ENCODE measurements around the gene TWSG1. TPM values are rescaled to one million over a fixed set of nuclear protein-coding genes. Genes with fewer than 3 reads are reported as not detected.

TWSG1 gene
- total RNA-seq (2013; cell fraction: nucleolus; rRNA removed): 84.2 and 88.5 TPM in 2 replicates
- total RNA-seq (2014; rRNA removed) (27.3 and 36.7 TPM in 2 replicates), total RNA-seq (2014; rRNA removed; fragmentation: Illumina TruSeq; extraction: Trizol) (29.2 and 31.0 TPM in 2 replicates), total RNA-seq (2021) (29.7 and 31.3 TPM in 2 replicates), polyA plus RNA-seq (2011; rRNA removed) (24.2 and 28.7 TPM in 2 replicates), polyA plus RNA-seq (2014; fragmentation: Illumina TruSeq; extraction: Trizol) (28.1 and 37.3 TPM in 2 replicates), polyA plus RNA-seq (2014; fragmentation: Nextera tagmentation; extraction: Ambion mirVana) (10 to 100 TPM; 11.1 to 11.4 TPM), polyA plus RNA-seq (2014; rRNA removed) (14.7 and 17.6 TPM in 2 replicates), polyA plus RNA-seq (2016; fragmentation: Nextera tagmentation; extraction: Ambion mirVana) (10 to 100 TPM; 43.5 to 45.1 TPM), polyA minus RNA-seq (2011; rRNA and poly(A)+ RNA removed) (36.0 and 47.6 TPM in 2 replicates), Bru-seq, nascent RNA (percentile 80 among the genes with signal in this experiment), BruChase-seq, experiment 1, labeled RNA remaining after a 6-hour chase (percentile 76 among the genes with signal in this experiment), BruChase-seq, experiment 2, labeled RNA remaining after a 2-hour chase (percentile 73 among the genes with signal in this experiment)
- polyA plus RNA-seq (2011; ENCODE audit: low read depth): 13.2 TPM
- polyA plus RNA-seq (2011; cell fraction: cytosol; rRNA removed): 15.6 and 17.9 TPM in 2 replicates
- polyA plus RNA-seq (2011; cell fraction: nucleus; rRNA removed): 6.7 and 6.9 TPM in 2 replicates
- polyA plus RNA-seq (2012): 20.9 and 24.4 TPM in 2 replicates
- polyA minus RNA-seq (2011; cell fraction: cytosol; rRNA and poly(A)+ RNA removed): 12.0 and 13.9 TPM in 2 replicates
- 4.1 and 7.4 TPM in 2 replicates for polyA minus RNA-seq (2011; cell fraction: nucleus; rRNA and poly(A)+ RNA removed)
- long read RNA-seq, experiment 1, transcript TWSG1-201 (5 exons, 3,756 nt): major isoform, 6 of 7 reads
- long read RNA-seq, experiment 1, partial matches to known transcripts: 0 of 7 reads
- long read RNA-seq, experiment 1, other reads (novel, unspliced or antisense): 1 of 7 reads
- long read RNA-seq, experiment 2, transcript TWSG1-201 (5 exons, 3,756 nt): major isoform, 11 of 17 reads
- long read RNA-seq, experiment 2, partial matches to known transcripts: 2 of 17 reads
- long read RNA-seq, experiment 2, other reads (novel, unspliced or antisense): 4 of 17 reads

DNA sequence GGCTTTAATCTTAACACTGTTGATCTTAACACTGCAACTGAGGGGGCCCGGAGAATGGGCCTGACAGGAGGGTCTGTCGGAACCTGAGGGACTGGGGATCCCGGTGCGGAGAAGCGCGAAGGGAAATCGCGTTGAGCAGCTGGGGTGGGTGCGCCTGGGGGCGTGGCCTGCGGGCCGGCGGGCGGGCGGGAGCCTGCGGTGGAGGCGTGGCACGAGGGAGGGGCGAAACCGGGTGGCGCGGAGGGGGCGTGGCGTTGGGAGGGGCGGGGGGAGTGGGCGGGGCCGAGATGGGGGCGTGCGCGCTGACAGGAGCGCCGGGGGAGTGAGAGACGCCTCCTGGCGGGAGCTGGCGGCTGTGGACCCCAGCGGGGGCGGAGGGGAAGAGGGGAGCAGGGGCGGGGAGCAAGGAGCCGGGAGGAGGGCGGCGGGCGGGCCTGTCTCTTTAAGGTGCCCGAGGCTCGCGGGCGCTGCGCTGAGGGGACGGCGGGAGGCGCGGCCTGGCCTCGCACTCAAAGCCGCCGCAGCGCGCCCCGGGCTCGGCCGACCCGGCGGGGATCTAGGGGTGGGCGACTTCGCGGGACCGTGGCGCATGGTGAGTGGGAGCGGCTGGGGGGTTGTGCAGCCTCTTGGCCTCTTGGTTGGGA, at the start of gene TWSG1:
Gene TWSG1 (plus strand): TSS at position 445 of the 644 bp plus-strand sequence. CDS start 2,457 bp downstream, outside the sequence.
- SMC1A ChIA-PET (ENCODE audit: uncharacterized antibody, unreplicated experiment): interaction anchor here (0.8 to 1.3 kb wide), 3 partner anchors 23 to 182 kb away, joined by 3 read pairs; no protein-coding TSS in a partner anchor
- TF ChIP-seq POLR2A (IDR thresholded peaks at IDR 0.05; ENCODE audit: low read depth, low read length): peak; percentile 78
- no peak for TF ChIP-seq SUPT20H (IDR thresholded peaks at IDR 0.05; ENCODE audit: borderline replicate concordance, control insufficient read depth, low read depth, low read length)
- no peak for TF ChIP-seq CBX5 (IDR thresholded peaks at IDR 0.05; ENCODE audit: low read depth)
- TF ChIP-seq KAT2A (conservative IDR thresholded peaks at IDR 0.05; ENCODE audit: control insufficient read depth, low read depth, low read length): no peak
- no peak for TF ChIP-seq BMI1 (IDR thresholded peaks at IDR 0.05; ENCODE audit: borderline replicate concordance)
- TF ChIP-seq SIX5 (IDR thresholded peaks at IDR 0.05; ENCODE audit: low read depth, low read length, severe bottlenecking): no peak
- TF ChIP-seq, protein P1, sequence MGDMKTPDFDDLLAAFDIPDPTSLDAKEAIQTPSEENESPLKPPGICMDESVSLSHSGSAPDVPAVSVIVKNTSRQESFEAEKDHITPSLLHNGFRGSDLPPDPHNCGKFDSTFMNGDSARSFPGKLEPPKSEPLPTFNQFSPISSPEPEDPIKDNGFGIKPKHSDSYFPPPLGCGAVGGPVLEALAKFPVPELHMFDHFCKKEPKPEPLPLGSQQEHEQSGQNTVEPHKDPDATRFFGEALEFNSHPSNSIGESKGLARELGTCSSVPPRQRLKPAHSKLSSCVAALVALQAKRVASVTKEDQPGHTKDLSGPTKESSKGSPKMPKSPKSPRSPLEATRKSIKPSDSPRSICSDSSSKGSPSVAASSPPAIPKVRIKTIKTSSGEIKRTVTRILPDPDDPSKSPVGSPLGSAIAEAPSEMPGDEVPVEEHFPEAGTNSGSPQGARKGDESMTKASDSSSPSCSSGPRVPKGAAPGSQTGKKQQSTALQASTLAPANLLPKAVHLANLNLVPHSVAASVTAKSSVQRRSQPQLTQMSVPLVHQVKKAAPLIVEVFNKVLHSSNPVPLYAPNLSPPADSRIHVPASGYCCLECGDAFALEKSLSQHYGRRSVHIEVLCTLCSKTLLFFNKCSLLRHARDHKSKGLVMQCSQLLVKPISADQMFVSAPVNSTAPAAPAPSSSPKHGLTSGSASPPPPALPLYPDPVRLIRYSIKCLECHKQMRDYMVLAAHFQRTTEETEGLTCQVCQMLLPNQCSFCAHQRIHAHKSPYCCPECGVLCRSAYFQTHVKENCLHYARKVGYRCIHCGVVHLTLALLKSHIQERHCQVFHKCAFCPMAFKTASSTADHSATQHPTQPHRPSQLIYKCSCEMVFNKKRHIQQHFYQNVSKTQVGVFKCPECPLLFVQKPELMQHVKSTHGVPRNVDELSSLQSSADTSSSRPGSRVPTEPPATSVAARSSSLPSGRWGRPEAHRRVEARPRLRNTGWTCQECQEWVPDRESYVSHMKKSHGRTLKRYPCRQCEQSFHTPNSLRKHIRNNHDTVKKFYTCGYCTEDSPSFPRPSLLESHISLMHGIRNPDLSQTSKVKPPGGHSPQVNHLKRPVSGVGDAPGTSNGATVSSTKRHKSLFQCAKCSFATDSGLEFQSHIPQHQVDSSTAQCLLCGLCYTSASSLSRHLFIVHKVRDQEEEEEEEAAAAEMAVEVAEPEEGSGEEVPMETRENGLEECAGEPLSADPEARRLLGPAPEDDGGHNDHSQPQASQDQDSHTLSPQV (IDR thresholded peaks at IDR 0.05): no peak
- TF ChIP-seq KLF5 (IDR thresholded peaks at IDR 0.05; ENCODE audit: partially characterized antibody): no peak
- TF ChIP-seq, protein P2, sequence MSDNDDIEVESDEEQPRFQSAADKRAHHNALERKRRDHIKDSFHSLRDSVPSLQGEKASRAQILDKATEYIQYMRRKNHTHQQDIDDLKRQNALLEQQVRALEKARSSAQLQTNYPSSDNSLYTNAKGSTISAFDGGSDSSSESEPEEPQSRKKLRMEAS (IDR thresholded peaks at IDR 0.05; ENCODE audit: low read depth, low read length): 0 out of 2 replicates have a peak, but pooled peaks have one; percentile 14
- no peak for TF ChIP-seq NFYB (IDR thresholded peaks at IDR 0.05; ENCODE audit: insufficient read depth, low read depth, low read length)
- no peak for TF ChIP-seq ZNF384 (IDR thresholded peaks at IDR 0.05; ENCODE audit: borderline replicate concordance, low read depth, low read length)
- TF ChIP-seq, protein P3, sequence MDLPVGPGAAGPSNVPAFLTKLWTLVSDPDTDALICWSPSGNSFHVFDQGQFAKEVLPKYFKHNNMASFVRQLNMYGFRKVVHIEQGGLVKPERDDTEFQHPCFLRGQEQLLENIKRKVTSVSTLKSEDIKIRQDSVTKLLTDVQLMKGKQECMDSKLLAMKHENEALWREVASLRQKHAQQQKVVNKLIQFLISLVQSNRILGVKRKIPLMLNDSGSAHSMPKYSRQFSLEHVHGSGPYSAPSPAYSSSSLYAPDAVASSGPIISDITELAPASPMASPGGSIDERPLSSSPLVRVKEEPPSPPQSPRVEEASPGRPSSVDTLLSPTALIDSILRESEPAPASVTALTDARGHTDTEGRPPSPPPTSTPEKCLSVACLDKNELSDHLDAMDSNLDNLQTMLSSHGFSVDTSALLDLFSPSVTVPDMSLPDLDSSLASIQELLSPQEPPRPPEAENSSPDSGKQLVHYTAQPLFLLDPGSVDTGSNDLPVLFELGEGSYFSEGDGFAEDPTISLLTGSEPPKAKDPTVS (IDR thresholded peaks at IDR 0.05; ENCODE audit: low read depth, low read length): no peak

More for the DNA sequence above, at the start of gene TWSG1:
- RAD21 ChIA-PET (ENCODE audit: unreplicated experiment): interaction anchor here (0.6 to 1.4 kb wide), 14 partner anchors 13 to 644 kb away, joined by 3 to 4 read pairs (median 3); no protein-coding TSS in a partner anchor
- POLR2A ChIA-PET: interaction anchor here (0.6 to 1.4 kb wide), 5 partner anchors 13 to 1149 kb away, joined by 3 to 6 read pairs (median 4); no protein-coding TSS in a partner anchor
- Histone ChIP-seq H3K79me2 (ENCODE audit: control insufficient read depth, insufficient read depth, low read length) (peaks cover 36% of the 10 kb centered on the region), H3K9ac (ENCODE audit: control insufficient read depth, insufficient read depth, low read length) (peak within 1 kb of the TSS; percentile 66), H3K4me2 (ENCODE audit: control insufficient read depth, insufficient read depth) (peak within 1 kb of the TSS; percentile 83), H3K27ac (ENCODE audit: control insufficient read depth, insufficient read depth) (peak within 1 kb of the TSS; percentile 36), H3K9me3 (replicated peaks; ENCODE audit: control insufficient read depth, insufficient read depth, low read length) (no peaks in the 10 kb centered on the region), H3K4me3 (peak within 1 kb of the TSS; percentile 89), H3K36me3 (ENCODE audit: control insufficient read depth in 2 of 2, insufficient read depth in 2 of 2, low read length in 1 of 2) (no peaks in the 10 kb centered on the region; a peak in 1 of 4 replicates), H2AFZ (ENCODE audit: control insufficient read depth, low read depth, low read length) (peak within 1 kb of the TSS; percentile 62), H3K4me1 (ENCODE audit: control insufficient read depth, insufficient read depth, low read length) (peaks cover 5% of the 10 kb centered on the region; the same call in 1 of the 2 replicates), H3K27me3 (replicated peaks in 1 of 2; ENCODE audit: control insufficient read depth in 2 of 2, insufficient read depth in 2 of 2, low read length in 1 of 2) (no peaks in the 10 kb centered on the region), H4K20me1 (ENCODE audit: control insufficient read depth, insufficient read depth) (no peaks in the 10 kb centered on the region)
- intact Hi-C loops (cut with micrococcal nuclease; ENCODE audit: unreplicated experiment): loop anchor here (2.0 kb wide), 3 partner anchors 18 to 182 kb away; partner anchors contain the start of gene RALBP1
- no TSS peak for BruUV-seq (replicated peaks)
- WGBS (ENCODE audit: insufficient coverage, insufficient replicate concordance, low lambda C conversion rate, missing lambda C conversion rate): under 1% methylated on average over 26 of the region's 67 CpGs
- peak; percentile 62 for DNase-seq (ENCODE audit: low read depth, low spot score)
- CTCF ChIA-PET: interaction anchor here (0.7 to 1.8 kb wide), 6 partner anchors 9 to 463 kb away, joined by 3 to 10 read pairs (median 3); no protein-coding TSS in a partner anchor
- in situ Hi-C loops (cut with MboI): loop anchor here (10.0 kb wide), 1 partner anchor 270 kb away; no protein-coding TSS in a partner anchor
- FAIRE-seq: no peak
- ATAC-seq: peak; percentile 95
